ENCODE measurements around the gene KIAA1671. TPM values are rescaled to one million over a fixed set of nuclear protein-coding genes. Genes with fewer than 3 reads are reported as not detected.

KIAA1671 gene
- total RNA-seq, 1 donor from 2014 or later: 17.6 TPM

DNA sequence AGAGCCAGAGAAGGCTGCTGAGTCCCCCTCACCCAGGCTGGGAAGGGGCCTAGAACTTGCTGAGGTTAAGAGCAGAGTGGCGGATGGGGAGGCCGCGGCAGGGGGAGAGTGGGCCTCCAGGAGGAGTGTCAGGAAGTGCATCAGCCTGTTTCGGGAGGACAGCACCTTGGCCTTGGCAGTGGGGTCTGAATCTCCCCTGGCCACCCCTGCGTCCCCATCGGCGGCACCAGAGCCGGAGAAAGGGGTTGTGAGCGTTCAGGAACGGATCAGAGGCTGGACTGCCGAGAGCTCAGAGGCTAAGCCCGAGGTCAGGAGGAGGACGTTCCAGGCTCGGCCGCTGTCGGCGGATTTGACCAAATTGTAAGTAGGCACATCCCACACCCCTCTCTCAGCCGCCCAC lies 76.7 kb downstream of the KIAA1671 start:
- intact Hi-C loops (cut with micrococcal nuclease): no loop called here
- Mint-ChIP-seq H3K4me3 (no peak overlapping the region), H3K9me3 (no peaks in the 10 kb centered on the region), H3K27me3 (ENCODE audit: insufficient read depth) (peaks cover 6% of the 10 kb centered on the region), H3K27ac (no peak overlapping the region), H3K36me3 (ENCODE audit: low read depth) (no peaks in the 10 kb centered on the region), H3K4me1 (ENCODE audit: low read depth) (peaks cover 28% of the 10 kb centered on the region)
- DNase-seq (ENCODE audit: low spot score): no peak

DNA sequence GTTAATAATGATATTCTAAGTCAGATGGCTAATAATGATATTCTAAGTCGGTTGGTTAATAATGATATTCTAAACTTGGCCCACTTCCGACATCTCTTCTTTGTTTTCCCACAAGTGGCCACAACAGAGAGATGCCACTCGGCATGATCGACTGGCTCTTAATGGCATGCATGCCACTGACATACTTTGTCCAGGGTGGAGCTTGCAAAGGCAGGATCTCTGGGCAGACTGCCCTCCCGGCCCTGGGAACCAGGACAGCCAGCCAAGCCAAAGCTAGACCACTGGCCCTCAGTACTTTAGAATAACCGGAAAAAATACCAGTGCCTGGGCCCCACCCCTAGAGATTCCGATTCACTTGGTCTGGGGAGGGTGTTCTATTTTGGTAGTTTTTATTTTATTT lies 78.1 kb downstream of the KIAA1671 start:
- Mint-ChIP-seq H3K27me3 (ENCODE audit: insufficient read depth) (peaks cover 2% of the 10 kb centered on the region), H3K4me3 (no peak overlapping the region), H3K4me1 (ENCODE audit: low read depth) (peaks cover 20% of the 10 kb centered on the region), H3K27ac (no peak overlapping the region), H3K36me3 (ENCODE audit: low read depth) (no peaks in the 10 kb centered on the region), H3K9me3 (no peaks in the 10 kb centered on the region)
- intact Hi-C loops (cut with micrococcal nuclease): no loop called here
- no peak for DNase-seq (ENCODE audit: low spot score)

DNA sequence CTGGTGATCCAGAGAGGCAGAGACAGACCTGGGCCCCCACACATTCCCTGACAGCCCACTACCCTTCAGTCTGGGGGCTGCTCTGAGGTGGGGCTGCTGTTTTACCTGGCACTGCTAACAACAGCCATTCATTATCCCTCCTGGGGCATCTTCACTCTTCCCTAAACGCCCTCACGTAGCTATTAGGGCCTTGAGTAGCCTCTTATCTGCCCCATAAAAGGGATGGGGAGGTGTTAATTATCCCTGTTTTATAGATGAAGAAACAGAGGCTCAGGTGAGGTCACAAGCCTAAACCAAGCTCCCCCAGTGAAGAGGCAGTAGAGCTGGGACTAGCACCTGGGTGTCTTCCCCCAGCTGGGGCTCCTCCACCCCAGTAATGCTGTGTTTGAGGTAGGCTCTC lies 79.5 kb downstream of the KIAA1671 start:
- Mint-ChIP-seq H3K27me3 (ENCODE audit: insufficient read depth) (peaks cover 2% of the 10 kb centered on the region), H3K4me1 (ENCODE audit: low read depth) (peaks cover 6% of the 10 kb centered on the region), H3K27ac (no peak overlapping the region), H3K4me3 (no peak overlapping the region), H3K9me3 (no peaks in the 10 kb centered on the region), H3K36me3 (ENCODE audit: low read depth) (no peaks in the 10 kb centered on the region)
- intact Hi-C loops (cut with micrococcal nuclease): no loop called here
- no peak for DNase-seq (ENCODE audit: low spot score)

DNA sequence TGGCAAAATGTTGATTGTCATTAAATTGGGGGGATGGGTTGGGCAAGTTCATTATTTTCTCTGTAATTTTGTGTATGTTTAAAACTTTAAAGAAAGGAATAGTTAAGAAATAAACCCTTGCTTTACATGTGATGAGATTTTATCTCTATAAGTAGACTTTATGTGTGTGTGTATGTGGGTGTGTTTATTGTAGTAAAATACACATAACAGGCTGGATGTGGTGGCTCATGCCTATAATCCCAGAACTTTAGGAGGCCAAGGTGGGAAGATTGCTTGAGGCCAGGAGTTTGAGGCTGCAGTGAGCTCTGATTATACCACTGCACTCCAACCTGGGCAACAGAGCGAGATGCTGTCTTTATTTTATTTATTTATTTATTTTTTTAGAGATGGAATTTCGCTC lies 83.2 kb downstream of the KIAA1671 start:
- intact Hi-C loops (cut with micrococcal nuclease): no loop called here
- Mint-ChIP-seq H3K27me3 (ENCODE audit: insufficient read depth) (peaks cover 6% of the 10 kb centered on the region), H3K4me1 (ENCODE audit: low read depth) (no peaks in the 10 kb centered on the region), H3K9me3 (no peaks in the 10 kb centered on the region), H3K36me3 (ENCODE audit: low read depth) (no peaks in the 10 kb centered on the region), H3K27ac (no peak overlapping the region), H3K4me3 (no peak overlapping the region)
- no peak for DNase-seq (ENCODE audit: low spot score)

DNA sequence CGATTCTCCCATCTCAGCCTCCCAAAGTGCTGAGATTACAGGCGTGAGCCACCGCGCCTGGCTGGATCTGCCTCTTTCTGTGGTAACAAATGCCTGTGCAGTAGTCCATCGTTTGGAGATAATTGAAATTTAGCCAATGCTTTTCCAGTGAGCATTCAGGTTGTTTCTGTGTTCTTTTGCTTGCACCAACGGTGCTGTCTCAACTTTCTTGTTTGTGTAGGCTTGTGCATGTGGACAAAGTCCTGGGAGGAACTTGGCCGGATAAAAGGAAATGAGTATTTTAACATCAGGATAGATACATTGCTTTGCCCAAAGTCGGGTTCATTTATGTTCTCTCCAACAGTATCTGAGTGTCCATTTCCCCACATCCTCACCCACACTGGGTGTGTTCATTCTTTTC lies 85.7 kb downstream of the KIAA1671 start:
- DNase-seq (ENCODE audit: low spot score): no peak
- Mint-ChIP-seq H3K9me3 (no peaks in the 10 kb centered on the region), H3K4me3 (no peak overlapping the region), H3K36me3 (ENCODE audit: low read depth) (no peaks in the 10 kb centered on the region), H3K27ac (no peak overlapping the region), H3K27me3 (ENCODE audit: insufficient read depth) (peaks cover 4% of the 10 kb centered on the region), H3K4me1 (ENCODE audit: low read depth) (no peaks in the 10 kb centered on the region)
- intact Hi-C loops (cut with micrococcal nuclease): no loop called here

DNA sequence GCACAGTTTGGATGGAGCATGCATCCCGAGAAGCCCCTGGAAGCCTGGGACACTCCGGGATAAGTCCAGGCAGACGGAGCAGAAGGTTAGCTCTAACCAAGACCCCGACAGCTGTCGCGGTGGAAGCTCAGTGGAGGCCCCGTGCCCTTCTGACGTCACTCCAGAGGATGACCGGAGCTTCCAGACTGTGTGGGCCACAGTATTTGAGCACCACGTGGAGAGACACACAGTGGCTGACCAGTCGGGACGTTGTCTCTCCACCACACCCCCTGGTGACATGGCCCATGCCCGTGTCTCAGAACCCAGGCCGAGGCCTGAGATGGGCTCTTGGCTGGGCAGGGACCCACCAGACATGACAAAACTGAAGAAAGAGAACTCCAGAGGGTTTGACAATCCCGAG lies 86.3 kb downstream of the KIAA1671 start:
- H3K27ac Mint-ChIP-seq: no peak overlapping the region
- H3K27me3 Mint-ChIP-seq (ENCODE audit: insufficient read depth): peaks cover 4% of the 10 kb centered on the region
- H3K4me1 Mint-ChIP-seq (ENCODE audit: low read depth): no peaks in the 10 kb centered on the region
- intact Hi-C loops (cut with micrococcal nuclease): no loop called here
- H3K36me3 Mint-ChIP-seq (ENCODE audit: low read depth): no peaks in the 10 kb centered on the region
- no peaks in the 10 kb centered on the region for H3K9me3 Mint-ChIP-seq
- no peak for DNase-seq (ENCODE audit: low spot score)
- no peak overlapping the region for H3K4me3 Mint-ChIP-seq

DNA sequence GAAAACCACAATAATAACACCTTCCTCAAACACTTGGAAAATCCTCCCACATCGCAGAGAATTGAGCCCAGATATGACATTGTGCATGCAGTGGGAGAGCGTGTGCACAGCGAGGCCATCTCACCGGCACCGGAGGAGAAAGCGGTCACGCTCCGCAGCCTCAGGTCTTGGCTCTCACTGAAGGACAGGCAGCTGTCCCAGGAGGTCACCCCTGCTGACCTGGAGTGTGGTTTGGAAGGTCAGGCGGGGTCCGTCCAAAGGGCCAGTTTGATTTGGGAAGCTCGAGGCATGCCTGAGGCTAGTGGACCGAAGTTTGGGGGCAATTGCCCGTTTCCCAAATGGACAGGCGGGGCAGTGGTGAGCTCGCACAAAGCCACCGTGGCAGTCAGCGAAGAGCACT lies 86.7 kb downstream of the KIAA1671 start:
- no peaks in the 10 kb centered on the region for H3K4me1 Mint-ChIP-seq (ENCODE audit: low read depth)
- intact Hi-C loops (cut with micrococcal nuclease): no loop called here
- no peak overlapping the region for H3K27ac Mint-ChIP-seq
- H3K27me3 Mint-ChIP-seq (ENCODE audit: insufficient read depth): peaks cover 6% of the 10 kb centered on the region
- H3K4me3 Mint-ChIP-seq: no peak overlapping the region
- H3K36me3 Mint-ChIP-seq (ENCODE audit: low read depth): no peaks in the 10 kb centered on the region
- no peaks in the 10 kb centered on the region for H3K9me3 Mint-ChIP-seq
- DNase-seq (ENCODE audit: low spot score): no peak

DNA sequence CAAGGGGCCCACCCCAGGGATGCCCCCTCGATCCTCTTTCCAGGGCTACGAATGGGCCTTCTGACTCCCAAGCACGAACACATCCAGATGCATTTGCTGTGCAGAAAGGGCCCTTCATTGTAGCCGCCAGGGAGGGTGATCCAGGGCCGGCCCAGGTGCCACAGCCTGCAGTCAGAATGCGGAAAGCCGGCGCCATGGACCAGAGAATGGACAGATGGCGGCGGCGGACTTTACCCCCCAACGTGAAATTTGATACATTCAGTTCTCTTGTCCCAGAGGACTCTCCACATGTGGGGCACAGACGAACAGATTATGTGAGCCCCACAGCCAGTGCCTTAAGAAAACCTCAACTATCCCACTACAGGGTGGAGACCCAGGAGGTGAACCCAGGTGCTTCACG lies 87.2 kb downstream of the KIAA1671 start:
- intact Hi-C loops (cut with micrococcal nuclease): no loop called here
- Mint-ChIP-seq H3K4me1 (ENCODE audit: low read depth) (no peaks in the 10 kb centered on the region), H3K27me3 (ENCODE audit: insufficient read depth) (peaks cover 6% of the 10 kb centered on the region), H3K9me3 (no peaks in the 10 kb centered on the region), H3K27ac (no peak overlapping the region), H3K36me3 (ENCODE audit: low read depth) (no peaks in the 10 kb centered on the region), H3K4me3 (no peak overlapping the region)
- no peak for DNase-seq (ENCODE audit: low spot score)

DNA sequence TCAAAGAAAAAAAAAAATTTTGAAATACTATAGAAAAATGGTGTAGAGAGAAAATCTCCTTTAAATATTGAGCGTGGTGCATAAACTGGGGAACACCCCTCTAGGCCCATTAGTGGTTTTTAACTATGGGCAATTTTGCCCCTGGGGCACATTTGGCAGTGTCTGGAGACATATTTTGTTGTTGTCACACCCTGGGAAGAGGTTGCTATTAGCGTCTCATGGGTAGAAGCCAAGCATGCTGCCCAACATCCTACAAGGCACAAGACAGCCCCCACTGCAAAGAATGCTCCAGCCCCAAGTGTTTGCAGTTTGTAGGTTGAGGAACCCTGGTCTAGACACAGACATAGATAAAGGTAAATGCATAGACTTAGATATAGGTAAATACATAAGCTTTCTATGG lies 92.6 kb downstream of the KIAA1671 start:
- H3K4me1 Mint-ChIP-seq (ENCODE audit: low read depth): no peaks in the 10 kb centered on the region
- no peaks in the 10 kb centered on the region for H3K36me3 Mint-ChIP-seq (ENCODE audit: low read depth)
- no peak overlapping the region for H3K4me3 Mint-ChIP-seq
- H3K27me3 Mint-ChIP-seq (ENCODE audit: insufficient read depth): peaks cover 7% of the 10 kb centered on the region
- no peaks in the 10 kb centered on the region for H3K9me3 Mint-ChIP-seq
- no peak for DNase-seq (ENCODE audit: low spot score)
- no peak overlapping the region for H3K27ac Mint-ChIP-seq
- intact Hi-C loops (cut with micrococcal nuclease): no loop called here

DNA sequence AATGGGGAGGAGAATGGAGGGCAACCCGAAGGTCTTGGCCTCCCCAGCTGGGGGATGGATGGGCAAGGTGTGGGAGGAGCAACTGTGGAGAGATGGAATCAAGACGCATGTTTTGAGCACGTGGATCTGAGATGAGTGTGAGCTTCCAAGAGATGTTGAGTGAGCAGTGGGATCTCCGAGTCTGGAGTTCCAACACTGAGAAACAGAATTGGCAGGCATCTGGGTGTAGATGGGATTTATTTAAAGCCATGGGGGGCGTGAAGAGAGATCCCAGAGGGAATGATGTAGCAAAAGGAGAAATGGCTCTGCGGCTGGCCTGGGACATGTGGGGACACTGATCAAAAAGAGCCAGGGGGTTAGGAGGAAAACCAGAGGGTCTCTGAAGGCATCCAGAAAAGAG lies 95.6 kb downstream of the KIAA1671 start:
- Mint-ChIP-seq H3K4me1 (ENCODE audit: low read depth) (no peaks in the 10 kb centered on the region), H3K9me3 (peaks cover 13% of the 10 kb centered on the region), H3K36me3 (ENCODE audit: low read depth) (peaks cover 4% of the 10 kb centered on the region), H3K4me3 (no peak overlapping the region), H3K27me3 (ENCODE audit: insufficient read depth) (peaks cover 7% of the 10 kb centered on the region), H3K27ac (no peak overlapping the region)
- intact Hi-C loops (cut with micrococcal nuclease): loop anchor here (1.0 kb wide), 2 partner anchors 96 to 110 kb away; partner anchors contain the start of gene KIAA1671
- DNase-seq (ENCODE audit: low spot score): no peak

DNA sequence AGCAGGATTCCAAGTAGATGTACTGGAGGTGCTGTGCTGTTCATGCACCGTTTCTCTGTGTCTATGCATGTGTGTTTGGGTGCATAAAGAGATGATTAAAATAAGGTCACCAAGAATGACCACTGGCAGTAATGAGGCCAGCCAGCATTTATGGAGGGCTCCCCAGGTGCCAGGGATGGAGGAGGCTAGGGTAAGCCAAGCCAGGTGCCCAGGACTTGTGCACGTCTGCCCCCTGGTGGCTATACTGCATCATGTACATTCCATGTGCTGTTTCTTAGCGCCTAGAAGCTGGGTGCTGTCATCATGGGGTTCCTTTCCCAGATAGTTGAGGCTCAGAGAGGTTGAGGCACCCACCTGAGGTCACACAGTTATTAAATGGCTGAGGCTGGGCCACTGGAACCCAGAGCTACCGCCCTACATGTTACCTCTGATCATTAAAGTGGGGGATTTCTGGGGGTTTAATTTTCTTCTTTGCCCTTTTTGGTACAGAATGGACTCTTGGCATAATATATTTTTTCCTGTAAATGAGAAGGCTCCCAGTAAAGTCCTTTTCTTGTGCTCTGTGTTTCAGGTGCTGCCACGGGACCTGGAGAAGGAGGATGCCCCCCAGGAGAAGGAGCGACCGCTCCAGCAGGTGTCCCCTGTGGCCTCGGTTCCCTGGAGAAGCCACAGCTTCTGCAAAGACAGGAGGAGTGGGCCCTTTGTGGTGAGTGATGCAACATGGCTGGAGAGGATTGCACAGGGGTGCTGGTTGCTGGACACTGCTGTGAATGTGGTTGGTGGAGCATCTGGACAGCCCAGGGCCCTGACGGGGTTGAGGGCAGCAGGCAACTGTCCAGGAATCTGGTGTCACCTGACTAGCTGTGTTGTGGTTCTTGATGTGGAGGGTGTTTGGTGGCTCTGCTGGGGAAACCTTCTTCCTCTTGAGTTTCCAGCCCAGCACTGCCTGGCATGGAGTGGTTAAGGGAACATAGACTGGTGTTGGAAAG lies 96.4 kb downstream of the KIAA1671 start:
- peak; percentile 58 for DNase-seq (ENCODE audit: low spot score)
- H3K27me3 Mint-ChIP-seq (ENCODE audit: insufficient read depth): peaks cover 5% of the 10 kb centered on the region
- H3K36me3 Mint-ChIP-seq (ENCODE audit: low read depth): peaks cover 7% of the 10 kb centered on the region
- intact Hi-C loops (cut with micrococcal nuclease): loop anchor here (1.0 kb wide), 2 partner anchors 97 to 111 kb away; partner anchors contain the start of gene KIAA1671
- H3K4me1 Mint-ChIP-seq (ENCODE audit: low read depth): no peaks in the 10 kb centered on the region
- H3K4me3 Mint-ChIP-seq: no peak overlapping the region
- H3K9me3 Mint-ChIP-seq: peaks cover 13% of the 10 kb centered on the region
- no peak overlapping the region for H3K27ac Mint-ChIP-seq

DNA sequence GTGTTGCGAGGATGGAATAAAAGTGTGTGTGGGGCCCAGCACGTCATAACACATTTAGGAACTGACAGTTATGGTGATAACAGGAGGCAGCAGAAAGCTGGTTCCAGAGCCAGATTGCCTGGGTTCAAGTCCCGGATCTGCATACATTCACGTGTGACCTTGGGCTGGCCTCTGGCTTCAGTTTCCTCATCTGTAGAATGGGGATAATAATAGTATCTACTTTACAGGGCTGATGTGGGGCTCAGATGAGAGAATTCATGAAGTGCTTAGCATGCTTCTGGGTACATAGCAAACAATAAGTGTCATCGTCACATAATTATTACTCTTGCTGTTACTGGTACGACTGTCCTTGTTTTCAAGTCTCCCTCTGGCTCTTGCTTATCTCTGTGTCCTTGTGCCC lies 97.3 kb downstream of the KIAA1671 start:
- Mint-ChIP-seq H3K27me3 (ENCODE audit: insufficient read depth) (peaks cover 5% of the 10 kb centered on the region), H3K4me3 (no peak overlapping the region), H3K4me1 (ENCODE audit: low read depth) (peaks cover 6% of the 10 kb centered on the region), H3K27ac (no peak overlapping the region), H3K36me3 (ENCODE audit: low read depth) (peaks cover 7% of the 10 kb centered on the region), H3K9me3 (peaks cover 13% of the 10 kb centered on the region)
- DNase-seq (ENCODE audit: low spot score): no peak
- intact Hi-C loops (cut with micrococcal nuclease): no loop called here

DNA sequence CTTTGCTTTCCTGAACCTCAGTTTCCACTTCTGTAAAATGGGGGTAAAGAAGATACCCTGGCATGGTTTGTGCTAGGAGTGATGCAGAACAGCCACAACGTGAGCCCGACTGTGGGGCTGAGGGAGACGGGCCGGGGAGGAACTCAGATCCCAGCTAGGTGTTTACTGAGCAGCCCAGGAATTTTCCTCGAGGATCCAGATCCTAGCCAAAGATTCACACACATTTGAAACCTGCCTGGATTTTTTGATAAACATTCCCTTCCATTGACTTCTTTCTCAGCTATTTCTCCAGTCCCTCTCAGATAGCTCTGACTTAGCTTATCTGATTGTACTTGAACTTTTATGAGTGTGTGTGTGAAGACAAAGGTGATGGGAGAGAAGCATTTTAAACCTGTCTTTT lies 98.0 kb downstream of the KIAA1671 start:
- no peak for DNase-seq (ENCODE audit: low spot score)
- no peak overlapping the region for H3K4me3 Mint-ChIP-seq
- H3K9me3 Mint-ChIP-seq: peaks cover 13% of the 10 kb centered on the region
- intact Hi-C loops (cut with micrococcal nuclease): no loop called here
- peaks cover 7% of the 10 kb centered on the region for H3K36me3 Mint-ChIP-seq (ENCODE audit: low read depth)
- peaks cover 5% of the 10 kb centered on the region for H3K27me3 Mint-ChIP-seq (ENCODE audit: insufficient read depth)
- no peak overlapping the region for H3K27ac Mint-ChIP-seq
- H3K4me1 Mint-ChIP-seq (ENCODE audit: low read depth): peaks cover 14% of the 10 kb centered on the region

Measured in activated T-helper 1 cell treated with anti-CD3 and anti-CD28 coated beads, Interleukin-12 subunit alpha, Interleukin-12 subunit beta, Interleukin-2, Interleukin-4 antibody, amounts not matched to agents 30 ng/mL and 10 ng/mL and 1 ng/mL, durations not matched to agents 14 hours and 24 hours and 36 hours (primary cell).